ENCODE measurements around the gene DSCAM.
"Not testable (repeated sequence)": the region's sequence is repeated elsewhere in the genome, so short reads cannot be mapped to it uniquely, and the experiment has no call there.

DSCAM gene

GRCh38 chr21:40447016-40447415, 399.9 kb downstream of the DSCAM start:
- no peak for DNase-seq

DNA sequence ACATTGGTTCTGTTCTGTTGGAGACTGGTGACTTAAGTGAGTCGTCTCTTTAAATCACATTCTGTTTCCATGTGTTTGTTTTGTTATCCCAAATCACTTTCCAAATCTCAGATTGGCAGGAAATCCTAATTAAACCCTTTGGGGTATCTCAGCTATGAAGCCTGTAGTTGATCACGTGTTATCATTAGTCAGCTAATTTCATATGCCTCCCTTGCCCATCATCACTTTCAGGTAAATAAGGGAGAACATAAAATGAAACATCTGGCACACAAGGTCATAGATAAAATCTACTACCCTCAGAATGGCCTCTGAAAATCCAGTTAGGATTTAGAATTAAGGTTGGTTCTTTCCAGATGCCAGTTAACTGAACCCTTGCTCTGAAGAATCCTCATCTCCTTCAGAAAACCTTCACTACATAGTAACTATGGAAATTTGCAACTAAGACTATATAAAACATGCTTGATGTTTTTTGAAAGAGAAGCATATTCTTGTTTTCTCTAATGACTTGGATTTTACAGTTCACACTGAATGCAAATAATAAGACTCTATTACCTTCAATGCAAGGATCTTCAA, 401.5 kb downstream of the DSCAM start:
- DNase-seq: no peak

GRCh38 chr21:40439581-40439980, 407.4 kb downstream of the DSCAM start:
- not testable (repeated sequence) for DNase-seq

DNA sequence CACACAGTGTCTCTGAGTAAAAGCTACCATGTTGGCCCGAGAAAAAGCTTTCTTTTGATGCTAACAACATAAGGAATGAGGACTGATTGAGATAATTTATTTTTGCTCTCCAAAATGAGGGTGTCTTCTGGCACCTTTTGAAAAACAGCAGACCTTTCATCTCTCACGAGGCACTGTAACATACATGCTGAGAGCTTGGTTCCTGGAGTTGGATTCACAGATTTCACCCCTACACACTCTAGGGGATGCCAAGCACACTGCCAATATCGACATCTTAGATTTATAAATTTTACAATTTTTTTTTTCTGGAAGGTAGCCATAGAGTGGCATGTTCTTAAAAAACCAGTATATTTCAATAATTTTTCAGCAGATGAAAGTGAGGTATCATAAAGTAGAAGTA, 408.3 kb downstream of the DSCAM start:
- no peak for DNase-seq

GRCh38 chr21:40436261-40436660, 410.7 kb downstream of the DSCAM start:
- no peak for DNase-seq

DNA sequence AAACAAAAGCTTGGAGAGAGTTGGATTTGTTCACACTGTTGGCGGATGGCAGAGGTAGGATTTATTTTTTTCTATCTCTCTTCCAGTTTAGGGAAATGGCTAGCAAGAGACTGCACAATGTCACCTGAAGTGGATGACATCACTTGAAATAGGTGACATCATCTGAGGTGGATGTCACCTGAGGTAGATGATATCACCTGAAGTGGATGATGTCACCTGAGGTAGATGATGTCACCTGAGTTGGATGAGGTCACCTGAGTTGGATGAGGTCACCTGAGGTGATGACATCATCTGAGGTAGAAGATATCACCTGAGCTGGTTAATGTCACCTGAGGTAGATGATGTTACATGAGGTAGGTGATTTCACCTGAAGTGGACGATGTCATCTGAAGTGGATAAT, 413.4 kb downstream of the DSCAM start:
- DNase-seq: no peak

- peak; percentile 69 for DNase-seq
Measured at GRCh38 chr21:40425981-40426380, 421.0 kb downstream of the DSCAM start.

- DNase-seq: no peak
Measured at GRCh38 chr21:40422896-40423635, 423.9 kb downstream of the DSCAM start.

DNA sequence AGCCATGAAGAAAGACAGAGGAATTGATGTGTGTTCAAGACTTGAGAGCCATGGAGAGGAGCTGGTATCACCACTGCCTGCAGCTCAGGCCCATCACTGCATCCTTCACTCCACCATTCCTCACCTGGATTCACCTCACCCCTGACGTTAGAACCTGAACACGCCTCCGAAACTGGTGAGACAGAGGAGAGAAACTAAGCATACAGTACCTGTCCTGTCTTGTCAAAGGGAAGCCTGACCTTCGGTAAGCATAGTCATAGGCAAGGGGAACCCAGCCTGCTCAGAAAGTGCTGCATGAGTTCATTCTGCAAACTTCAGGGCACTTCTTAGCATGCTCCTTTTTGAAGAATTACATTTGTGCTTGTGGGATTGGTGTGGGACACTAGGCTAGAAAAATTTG, 425.8 kb downstream of the DSCAM start:
- DNase-seq: no peak

GRCh38 chr21:40416572-40416971, 430.4 kb downstream of the DSCAM start:
- DNase-seq: no peak

GRCh38 chr21:40408561-40408960, 438.4 kb downstream of the DSCAM start:
- DNase-seq: no peak

DNA sequence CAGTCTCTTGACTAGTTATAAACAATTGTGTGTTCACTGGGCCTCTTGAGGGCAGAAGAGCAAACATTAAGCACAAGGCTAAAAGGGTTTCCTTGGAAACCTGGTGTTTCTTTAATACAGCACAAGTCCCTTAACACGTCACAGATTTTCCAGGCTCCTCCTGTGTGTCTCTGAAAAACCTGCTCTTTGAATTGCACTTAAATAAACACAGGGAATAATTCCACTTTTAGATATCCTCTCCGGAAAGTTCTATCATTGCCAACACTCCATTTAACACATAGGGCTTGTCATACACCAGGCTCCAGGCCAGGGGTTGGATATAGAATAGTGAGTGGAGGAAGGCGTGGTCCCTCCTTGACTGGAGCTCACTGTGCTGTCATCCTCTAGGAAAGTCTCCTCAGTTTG, 442.6 kb downstream of the DSCAM start:
- DNase-seq: no peak

GRCh38 chr21:40402884-40403582, 443.9 kb downstream of the DSCAM start:
- no peak for DNase-seq

GRCh38 chr21:40395732-40396131, 451.2 kb downstream of the DSCAM start:
- DNase-seq: no peak

DNA sequence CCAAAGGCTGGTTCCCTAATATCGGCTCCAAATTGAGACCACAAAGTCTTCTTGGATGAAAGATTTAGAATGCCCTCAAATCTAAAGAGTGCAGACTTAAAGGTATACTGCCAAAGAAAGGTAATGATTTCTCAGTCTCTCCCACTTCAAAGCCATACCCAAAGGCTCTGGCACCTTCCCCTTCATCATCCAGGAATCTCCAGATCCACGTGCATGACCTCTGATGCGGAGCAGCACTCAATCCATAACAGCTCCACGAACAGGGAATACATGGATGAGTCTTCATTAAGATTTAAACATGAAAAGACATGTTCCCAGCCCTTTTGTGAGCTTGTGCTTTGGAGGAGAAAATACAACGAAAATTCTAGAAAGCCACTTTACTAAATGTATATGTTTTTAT, 453.9 kb downstream of the DSCAM start:
- no peak for DNase-seq

DNA sequence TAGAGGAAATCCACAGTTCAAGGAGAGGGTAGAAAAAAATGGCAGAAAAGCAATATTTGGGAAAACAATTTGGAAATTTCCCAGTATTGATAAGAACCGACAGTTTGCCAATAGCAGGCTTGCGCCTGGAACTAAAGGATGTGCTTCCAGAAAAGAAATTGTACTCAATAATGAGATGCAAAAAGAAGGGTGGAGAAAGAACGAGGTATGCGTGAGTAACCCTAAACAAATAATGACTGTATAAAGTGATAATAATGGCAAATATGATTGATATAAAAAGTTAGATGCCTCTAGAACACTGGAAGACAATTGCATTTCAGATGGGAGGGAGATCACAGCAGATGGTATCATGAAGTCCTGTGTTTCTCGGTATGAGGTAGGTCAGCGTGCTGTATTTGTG, 458.9 kb downstream of the DSCAM start:
- DNase-seq: no peak

- DNase-seq: no peak
Measured at GRCh38 chr21:40386981-40387747, 459.8 kb downstream of the DSCAM start.

- peak; percentile 76 for DNase-seq
Measured at GRCh38 chr21:40386294-40386911, 460.6 kb downstream of the DSCAM start.

DNA sequence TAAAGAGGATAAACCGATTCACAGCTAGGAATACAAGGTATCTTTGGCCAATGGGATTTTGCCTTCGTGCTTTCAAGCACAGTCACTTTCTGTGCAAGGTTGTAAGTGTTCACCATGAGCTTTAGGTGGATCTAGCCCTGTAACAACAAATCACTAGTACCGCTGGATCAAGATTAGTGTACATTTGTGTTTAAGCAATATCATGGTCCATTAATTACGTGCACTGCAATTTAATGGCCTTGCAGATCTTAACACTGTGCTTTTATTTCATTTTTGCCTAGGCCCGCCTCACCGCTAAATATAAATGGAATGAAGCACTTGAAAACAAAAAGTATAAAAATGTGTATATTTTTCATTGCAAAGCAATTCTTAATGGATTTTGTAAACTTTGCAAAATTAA, 461.1 kb downstream of the DSCAM start:
- DNase-seq: no peak

GRCh38 chr21:40383951-40384350, 463.0 kb downstream of the DSCAM start:
- DNase-seq: no peak

GRCh38 chr21:40381111-40381510, 465.8 kb downstream of the DSCAM start:
- no peak for DNase-seq

DNA sequence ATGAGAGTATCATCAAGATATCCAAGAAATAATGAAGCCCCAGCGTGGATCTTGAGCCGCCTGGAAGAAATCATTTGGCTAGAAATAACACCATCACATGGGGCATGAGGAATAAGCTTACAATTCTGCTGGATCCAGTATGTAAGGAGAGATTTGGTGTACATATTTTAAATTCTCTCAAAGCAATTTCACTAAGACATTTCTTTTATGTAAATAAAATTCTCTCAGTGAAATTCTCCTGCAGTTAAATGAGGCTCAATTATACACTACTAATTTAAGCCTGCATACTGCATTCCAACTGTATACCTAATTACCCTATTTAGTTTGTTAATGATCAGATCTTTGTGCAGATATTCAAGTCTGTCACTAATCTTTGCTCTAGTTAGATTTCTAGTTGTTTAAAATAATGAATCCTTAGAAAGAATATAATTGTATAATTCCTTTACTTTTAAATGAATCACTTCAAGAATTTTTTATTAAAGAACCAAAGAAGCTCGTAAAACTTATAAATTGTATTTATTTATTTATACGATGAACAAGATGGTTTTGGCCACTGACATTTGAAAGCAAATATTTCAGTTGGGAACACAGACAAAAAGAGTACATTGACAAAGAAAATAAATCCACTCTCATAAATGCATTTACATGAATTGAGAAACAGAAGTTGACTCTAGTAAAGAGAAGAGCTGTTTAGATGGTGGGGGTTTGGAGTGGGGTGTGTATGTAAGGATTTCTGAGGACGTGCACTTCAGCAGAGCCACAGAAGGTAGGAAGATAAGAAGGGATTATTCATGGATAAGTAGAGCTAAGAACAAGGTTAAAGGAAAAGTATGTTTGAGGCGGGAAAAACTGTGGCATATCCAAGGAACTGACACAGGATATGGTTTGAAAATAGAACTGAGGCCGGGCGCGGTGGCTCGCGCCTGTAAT, 466.8 kb downstream of the DSCAM start:
- no peak for DNase-seq

All from islet precursor cell (in vitro differentiated cells).